DMS114 treated with DMSO at 0.1 percent for 48 hours (cell line): Measurements from ENCODE around the gene KRTAP10-9.
"Not testable (repeated sequence)": the region's sequence is repeated elsewhere in the genome, so short reads cannot be mapped to it uniquely, and the experiment has no call there.

ENCODE experiments used
- DNase-seq: peaks from one replicate; lab custom pipeline; 2025; ENCODE audit not compliant: unreplicated experiment; lab: John Stamatoyannopoulos, UW

KRTAP10-9 gene

DNA sequence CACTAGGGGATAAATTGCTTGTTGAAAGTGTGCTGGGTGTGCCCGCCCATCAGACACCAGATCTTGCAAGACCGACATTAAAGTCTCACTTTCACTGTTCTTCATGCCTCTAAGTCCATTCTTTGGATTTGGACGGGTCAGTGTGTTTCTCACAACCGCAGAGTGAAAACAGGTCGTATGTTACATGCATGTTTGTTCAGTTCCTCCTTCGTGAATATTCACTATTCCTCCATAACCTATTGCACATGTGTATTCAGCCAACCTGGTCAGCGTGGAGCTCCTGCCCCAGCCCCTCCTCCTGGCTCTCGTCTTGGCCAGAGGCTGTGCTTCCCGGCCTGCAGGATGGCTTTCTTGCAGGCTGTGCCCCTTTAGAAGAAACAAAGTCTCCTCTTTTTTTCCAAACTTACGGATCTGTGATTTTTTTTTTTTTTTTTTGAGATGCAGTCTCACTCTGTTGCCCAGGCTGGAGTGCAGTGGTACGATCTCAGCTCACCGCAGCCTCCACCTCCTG is 32.4 kb upstream of the KRTAP10-9 start:
- DNase-seq = no peak

DNA sequence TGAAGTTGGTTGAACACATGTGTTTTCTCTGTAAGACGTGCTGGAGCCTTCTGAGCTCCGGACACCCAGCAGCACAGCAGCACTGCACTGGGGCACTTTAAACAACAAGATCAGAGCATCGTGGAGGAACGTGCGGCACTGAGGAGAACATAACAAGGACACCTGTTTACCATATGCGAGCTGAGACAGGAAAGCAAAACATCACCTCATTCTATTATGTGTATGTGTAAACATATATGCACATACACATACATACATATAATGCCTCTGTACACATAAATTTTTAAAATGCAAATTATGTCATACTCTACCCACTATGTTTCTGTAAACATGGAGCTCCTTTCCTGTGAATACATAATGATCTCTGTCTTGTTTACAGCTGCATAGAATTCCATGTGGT is 31.4 kb upstream of the KRTAP10-9 start:
- DNase-seq = no peak

DNA sequence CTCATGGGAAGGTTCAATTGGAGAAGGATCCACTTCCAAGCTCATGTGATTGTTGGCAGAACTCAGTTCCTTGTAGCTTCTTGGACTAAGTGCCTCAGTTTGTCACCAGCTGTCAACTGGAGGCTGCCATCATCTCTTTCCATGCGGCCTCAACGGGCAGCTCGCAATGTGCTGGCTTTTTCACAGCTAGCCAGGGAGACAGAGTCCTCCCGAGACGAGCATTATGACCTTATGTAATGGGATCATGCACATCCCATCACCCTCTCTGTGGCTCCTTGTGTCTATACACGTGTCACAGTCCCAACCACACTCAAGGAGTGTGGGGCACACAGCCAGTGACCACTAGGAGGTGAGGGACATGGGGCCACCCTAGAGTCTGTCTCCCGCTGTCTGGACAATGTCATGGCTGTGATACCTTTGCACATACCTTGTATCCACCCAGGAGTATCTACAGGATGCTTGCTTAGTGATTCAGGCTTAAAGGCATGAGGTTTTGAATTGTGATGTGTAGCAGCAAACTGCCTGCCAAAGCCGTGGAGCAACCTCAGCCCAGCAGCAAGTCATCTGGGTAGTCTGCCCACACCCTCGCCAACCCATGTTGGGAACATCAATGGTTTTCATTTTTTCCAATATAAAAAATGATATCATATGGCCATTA is 30.7 kb upstream of the KRTAP10-9 start:
- no peak for DNase-seq

DNA sequence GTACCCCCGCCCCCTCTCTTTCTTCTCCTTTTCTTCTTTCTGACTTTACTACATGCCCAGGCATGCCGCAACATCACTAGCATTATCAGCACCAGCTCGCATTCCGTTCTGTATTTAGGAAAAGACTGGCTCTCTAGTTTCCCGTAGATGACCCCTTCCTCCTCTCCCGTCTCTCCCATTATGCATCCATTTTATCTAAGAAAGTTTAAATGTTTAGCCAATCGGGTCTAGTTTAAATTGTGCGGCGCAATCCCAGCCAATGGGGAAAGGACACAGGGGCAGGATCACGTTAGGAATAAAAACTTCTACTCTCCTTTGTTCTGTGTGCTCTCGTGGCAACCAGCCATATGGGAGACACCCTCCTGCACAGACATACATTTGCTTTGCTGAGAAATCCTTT is 28.8 kb upstream of the KRTAP10-9 start:
- no peak for DNase-seq

DNA sequence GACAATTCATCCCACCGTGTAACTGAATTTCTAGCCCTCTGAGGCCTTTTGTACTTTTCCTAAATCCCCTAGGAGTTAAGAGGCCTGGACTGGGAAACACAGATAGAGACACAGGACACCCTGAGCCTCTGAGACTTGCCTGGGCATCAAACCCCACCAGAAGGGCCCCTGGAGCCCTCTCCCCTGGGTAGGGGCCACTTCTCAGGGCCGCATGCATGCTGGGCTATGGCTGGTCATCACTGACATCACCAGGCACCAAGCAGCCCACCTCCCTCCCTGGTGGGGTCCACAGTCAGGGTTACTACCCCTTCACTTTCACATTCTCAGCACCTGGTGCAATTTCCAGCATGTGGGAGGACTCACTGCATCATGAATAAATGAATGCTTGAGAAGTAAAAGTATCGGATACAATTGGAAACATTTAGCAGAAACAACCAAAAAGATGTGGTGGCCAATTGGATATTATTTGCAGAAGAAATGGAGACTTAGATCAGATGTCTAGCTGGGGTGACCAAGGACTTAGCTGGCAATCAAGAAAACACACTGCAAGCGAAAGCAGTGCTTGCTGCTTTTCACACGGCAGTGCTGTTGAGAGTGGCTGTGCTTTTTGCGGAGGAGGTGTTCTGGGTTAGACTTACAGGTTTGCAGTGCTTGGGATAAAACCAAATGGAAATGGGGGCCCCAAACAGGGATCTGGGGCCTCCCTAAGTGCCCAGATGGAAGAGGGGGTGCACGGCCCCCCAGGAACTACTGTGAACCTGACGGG is 27.4 kb upstream of the KRTAP10-9 start:
- DNase-seq = no peak

DNA sequence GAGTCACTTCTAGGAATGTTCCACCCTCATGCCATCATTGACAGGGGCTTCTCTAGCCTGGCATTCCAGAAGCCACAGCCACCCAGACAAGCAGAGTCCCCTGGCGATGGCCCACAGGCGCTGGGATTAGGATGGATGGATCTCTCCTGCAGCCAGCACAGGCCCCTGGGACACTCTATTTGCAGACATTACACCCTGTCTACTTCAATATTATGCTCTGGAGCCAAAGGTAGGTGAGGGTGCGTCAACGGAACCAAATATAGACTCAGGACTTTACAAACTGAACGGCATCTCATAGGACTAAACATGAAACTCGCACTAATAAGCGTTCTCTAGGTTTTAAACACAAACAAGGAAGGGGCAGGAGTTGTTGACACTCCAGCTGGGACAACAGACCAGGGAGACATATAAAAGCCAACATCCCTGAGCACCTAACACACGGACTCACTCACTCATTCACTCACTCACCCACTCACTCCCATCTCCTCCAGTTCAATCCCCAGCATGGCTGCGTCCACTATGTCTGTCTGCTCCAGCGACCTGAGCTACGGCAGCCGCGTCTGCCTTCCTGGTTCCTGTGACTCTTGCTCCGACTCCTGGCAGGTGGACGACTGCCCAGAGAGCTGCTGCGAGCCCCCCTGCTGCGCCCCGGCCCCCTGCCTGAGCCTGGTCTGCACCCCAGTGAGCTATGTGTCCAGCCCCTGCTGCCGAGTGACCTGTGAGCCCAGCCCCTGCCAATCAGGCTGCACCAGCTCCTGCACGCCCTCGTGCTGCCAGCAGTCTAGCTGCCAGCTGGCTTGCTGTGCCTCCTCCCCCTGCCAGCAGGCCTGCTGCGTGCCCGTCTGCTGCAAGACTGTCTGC is 26.5 kb upstream of the KRTAP10-9 start, which contains the start of gene KRTAP10-7:
TSS of gene KRTAP10-7 (plus strand) at position 480 of the 861 bp plus-strand sequence. CDS start at position 505, 25 bp downstream.
- not testable (repeated sequence) for DNase-seq

DNA sequence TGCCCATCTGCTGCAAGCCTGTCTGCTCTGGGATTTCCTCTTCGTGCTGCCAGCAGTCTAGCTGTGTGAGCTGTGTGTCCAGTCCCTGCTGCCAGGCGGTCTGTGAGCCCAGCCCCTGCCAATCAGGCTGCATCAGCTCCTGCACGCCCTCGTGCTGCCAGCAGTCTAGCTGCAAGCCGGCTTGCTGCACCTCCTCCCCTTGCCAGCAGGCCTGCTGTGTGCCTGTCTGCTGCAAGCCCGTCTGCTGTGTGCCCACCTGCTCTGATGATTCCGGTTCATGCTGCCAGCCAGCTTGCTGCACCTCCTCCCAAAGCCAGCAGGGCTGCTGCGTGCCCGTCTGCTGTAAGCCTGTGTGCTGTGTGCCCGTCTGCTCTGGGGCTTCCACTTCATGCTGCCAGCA is 25.8 kb upstream of the KRTAP10-9 start:
- DNase-seq = not testable (repeated sequence)

DNA sequence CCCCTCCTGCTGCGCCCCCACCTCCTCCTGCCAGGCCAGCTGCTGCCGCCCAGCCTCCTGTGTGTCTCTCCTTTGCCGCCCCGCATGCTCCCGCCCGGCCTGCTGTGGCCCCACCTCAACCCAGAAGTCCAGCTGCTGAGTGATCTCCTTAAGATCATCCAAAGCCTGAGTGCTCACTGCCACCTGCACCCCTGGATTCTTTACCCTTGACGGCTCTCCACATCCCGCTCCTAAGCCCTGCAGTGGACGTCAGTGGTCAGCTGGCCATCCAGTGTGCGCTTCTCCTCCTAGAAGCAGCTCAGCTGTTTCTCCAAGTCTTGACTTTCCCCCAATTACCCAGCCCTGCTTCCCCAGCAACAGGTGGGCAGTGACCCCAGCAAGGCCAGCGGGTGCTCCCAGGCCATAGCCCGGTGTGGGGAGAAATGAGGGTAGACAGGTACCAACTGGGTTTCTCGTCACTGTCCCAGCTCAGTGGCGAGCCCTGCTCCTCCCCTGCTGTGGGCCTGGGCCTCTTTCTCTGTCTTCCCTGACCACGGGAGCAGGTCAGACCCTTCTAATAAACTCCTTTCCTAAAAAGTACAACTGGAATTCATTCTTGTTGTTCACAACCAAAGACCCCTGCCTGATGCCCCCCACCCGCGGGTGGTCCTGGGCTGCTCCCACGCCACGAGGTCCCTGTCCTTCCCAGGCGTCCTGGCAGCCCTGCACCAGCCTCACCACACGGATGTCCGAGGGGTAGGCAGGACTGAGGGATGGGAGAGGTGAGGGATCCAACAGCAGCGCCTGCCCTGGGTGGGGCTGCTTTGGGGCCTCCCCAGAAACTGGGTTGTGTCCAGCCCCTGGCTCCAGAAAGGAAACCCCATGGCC is 25.1 kb upstream of the KRTAP10-9 start:
- no peak for DNase-seq

DNA sequence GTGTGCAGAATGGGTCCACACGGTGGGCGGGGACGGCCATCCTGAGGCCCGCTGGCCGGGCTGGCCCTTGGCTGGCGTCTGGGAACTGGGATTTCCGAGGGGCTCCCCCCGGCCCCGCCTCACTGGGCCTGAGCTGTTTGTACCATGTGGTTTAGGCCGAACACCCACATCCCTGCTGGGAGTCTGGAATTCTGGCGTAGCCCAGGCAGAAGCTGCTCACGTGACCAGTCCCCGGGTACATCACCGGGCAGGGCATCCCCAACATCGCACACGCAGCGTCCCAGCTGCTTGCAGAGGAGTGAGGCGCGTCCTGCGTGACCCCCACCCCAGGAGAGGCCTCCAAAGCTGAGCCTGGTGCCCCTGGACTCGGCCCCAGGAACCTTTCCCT is 24.4 kb upstream of the KRTAP10-9 start:
- DNase-seq = no peak

DNA sequence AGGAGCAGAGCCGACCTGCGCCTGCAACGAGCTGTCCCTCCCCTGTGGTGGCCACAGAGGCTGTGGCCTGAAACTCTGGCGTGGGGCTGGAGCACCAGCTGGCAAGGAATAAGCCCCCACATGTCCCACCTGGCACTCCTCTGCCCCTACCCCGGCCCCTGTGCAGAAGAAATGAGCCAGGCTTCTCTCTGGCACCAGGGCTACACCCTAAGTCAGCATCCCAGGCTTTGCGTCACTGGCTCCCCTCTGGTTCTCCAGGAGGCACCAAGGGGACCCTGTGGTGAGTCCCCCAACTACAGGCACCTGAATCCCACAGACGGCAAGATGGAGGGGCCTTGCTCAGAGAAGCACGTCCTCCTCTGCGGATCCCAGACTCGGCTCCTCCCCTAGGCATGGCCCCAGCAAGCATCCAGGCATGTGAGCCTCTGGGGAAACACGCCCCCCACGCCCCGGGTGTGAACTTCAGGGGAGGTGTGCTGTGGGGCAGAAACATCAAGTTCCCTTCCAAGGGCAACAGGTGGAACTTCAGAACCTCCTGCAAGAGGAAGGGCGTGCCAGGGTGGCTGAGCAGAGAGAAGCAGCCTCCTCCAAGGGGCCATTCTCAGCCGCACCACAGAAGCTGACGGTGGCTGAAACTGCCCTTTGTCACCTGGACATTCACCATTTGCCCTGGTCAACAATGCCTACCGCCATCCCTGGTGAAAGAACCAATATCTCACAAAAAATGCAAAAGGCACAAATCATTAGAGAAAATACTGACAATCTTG is 23.6 kb upstream of the KRTAP10-9 start:
- no peak for DNase-seq

DNA sequence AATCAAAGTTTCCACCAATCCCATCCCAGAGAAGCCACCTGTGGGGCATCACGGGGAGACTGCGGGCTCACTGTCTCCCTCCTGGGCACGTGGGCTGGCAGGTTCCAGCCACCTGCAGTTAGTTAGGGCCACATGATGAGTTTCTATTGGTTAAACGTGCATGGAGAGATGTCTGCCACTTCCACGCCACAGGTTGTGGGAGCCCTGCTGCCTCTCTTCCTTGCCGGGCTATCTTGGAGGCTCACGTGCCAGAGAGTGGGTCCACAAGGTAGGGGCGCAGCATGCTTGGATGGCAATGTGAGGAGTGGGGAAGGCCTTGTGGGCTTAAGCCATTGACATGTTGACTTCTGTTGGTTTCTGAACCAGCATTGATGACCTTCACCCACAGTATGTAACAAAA is 23.0 kb upstream of the KRTAP10-9 start:
- no peak for DNase-seq

DNA sequence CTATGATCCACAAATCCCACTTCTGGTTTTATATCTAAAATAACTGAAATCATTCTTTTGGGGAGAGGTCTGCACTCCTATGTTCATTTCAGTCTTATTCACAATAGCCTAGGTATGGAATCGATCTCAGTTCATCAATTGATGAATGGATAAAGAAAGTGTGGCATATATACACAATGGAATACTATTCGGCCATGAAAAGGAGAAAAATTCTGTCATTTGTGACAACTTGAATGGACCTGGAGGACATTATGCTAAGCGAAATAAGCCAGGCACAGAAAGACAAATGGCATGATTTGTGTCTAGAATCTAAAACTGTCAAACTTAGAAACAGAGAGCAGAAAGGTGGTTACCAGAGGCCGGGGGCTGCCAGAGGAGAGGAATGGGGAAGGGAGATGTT is 20.4 kb upstream of the KRTAP10-9 start:
- DNase-seq = no peak

DNA sequence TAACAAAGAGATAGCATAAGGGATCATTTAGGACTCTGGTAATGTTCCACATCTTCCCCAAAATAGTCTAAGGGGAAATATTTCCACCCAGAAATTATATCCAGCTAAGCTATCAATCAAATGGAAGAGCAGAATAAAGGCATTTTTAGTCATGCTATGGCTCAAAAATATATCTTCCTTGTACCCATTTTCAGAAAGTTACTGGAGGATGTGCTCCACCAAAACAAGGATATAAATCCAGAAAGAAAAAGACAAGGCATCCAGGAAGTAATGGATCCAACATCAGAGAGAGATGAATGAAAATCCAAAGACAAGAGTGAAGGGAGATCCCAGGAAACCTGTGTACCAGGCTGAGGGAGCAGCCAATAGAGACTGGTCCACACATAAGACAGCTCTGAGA is 17.7 kb upstream of the KRTAP10-9 start:
- no peak for DNase-seq

DNA sequence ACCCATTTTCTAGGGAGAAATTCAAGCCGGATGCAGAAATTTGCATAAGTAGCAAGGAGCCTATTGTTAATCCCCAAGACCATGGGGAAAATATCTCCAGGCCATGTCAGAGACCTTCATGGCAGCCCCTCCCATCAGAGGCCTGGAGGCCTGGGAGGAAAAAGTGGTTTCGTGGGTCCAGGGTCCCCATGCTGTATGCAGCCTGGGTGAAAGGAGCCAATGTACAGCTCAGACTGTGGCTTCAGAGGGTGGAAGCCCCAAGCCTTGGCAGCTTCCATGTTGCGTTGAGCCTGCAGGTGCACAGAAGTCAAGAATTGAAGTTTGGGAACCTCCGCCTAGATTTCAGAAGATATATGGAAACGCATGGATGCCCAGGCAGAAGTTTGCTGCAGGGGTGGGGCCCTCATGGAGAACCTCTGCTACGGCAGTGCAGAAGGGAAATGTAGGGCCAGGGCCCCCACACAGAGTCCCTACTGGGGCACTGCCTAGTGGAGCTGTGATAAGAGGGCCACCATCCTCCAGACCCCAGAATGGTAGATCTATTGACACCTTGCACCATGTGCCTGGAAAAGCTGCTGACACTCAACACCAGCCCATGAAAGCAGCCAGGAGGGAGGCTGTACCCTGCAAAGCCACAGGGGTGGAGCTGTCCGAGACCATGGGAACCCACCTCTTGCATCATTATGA is 16.6 kb upstream of the KRTAP10-9 start:
- not testable (repeated sequence) for DNase-seq

DNA sequence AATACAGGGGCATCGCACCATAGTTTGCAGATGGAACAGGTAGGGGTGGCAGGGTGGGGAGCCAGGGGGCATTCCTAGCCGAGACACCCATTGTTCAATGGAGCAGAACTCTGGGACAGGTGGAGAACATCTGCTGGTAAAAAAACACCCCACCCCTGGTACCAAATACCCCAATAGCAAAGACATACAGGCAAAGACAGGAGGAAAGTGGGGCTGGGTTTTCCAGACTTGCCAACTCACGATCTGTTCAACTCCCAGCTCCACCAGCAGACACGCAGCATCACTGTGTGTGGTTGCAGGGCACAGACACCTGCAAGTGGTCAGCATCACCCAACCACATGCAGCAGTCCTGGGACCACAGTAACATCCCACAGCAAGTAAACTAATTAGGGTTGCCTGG is 15.3 kb upstream of the KRTAP10-9 start:
- no peak for DNase-seq

DNA sequence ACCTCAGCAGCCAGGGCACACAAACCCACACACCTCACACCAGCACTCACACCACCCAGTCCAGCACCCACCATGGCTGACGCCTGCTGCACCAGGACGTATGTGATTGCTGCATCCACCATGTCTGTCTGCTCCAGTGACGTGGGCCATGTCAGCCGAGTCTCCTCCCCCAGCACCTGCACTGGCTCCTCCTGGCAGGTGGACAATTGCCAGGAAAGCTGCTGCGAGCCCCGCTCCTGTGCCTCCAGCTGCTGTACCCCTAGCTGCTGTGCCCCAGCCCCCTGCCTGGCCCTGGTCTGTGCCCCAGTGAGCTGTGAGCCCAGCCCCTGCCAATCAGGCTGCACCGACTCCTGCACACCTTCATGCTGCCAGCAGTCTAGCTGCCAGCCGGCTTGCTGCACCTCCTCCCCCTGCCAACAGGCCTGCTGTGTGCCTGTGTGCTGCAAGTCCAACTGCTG is 14.8 kb upstream of the KRTAP10-9 start, which contains the start of gene KRTAP10-8:
TSS of gene KRTAP10-8 (plus strand) at position 51 of the 458 bp plus-strand sequence. CDS start at position 73, 22 bp downstream.
- no peak for DNase-seq

DNA sequence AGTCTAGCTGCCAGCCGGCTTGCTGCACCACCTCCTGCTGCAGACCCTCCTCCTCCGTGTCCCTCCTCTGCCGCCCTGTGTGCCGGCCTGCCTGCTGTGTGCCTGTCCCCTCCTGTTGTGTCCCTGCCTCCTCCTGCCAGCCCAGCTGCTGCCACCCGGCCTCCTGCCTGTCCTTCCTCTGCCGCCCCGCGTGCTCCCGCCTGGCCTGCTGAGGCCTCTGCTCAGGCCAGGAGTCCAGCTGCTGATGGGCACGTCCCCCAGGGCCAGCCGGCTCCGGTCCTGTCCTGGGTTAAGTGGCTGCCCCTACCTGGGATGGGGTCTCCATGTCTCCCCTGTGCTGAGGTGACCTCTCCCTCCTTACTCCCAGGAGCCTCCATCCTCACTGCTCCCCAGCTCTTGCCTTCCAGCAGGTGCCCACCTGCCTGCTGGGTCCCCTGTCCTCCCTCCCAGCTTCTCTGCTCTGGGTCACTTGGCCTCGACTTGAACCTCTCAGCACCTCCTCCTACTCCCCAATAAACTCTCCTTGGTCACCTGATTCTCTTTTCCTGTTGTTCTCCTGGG is 14.1 kb upstream of the KRTAP10-9 start:
- no peak for DNase-seq

DNA sequence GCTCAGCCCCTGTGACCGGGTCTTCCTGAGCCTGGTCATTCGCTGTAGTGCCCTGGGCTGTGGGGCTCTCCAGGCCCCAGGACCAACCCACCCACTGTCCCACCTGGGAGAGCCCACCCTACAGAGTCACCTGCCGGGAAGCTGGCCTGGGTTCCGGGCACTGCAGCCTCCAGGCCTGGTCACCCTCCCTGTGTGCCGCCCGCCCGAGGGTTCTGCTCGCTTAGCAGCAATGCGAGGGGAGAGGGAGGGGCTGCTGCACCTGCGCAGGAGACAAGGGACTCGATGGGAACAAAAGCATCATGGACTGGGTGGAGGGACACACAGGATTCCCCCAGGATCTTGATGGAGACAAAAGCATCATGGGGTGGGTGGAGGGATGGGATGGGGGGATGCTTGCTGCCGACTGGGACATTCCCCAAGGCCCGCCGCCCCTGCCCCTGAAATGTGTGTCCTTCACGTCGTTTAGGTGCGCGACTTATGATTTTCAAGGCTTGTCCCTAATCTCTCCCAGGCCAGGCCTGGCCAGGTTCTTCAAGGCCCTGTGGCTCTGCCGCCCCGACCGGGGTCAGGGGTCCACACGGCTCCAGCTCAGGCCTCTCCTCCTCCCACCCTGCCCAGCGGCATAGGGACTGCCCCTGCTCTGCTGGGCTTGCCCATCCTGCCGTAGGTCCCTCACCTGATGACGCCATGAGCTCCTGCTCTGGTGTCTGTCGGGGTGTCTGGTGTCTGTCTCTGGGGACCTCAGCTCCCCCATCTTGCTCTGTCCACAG is 13.3 kb upstream of the KRTAP10-9 start:
- no peak for DNase-seq
